ENCODE data around the gene OR1N1.
"Not testable (repeated sequence)": the region's sequence is repeated elsewhere in the genome, so short reads cannot be mapped to it uniquely, and the experiment has no call there.

Gene OR1N1

GRCh38 chr9:122527193-122527592, at the start of gene OR1N1:
Gene OR1N1, minus strand, starts transcription at chr9:122527293. Its CDS starts 0 bp downstream, at chr9:122527293.
- no peak for DNase-seq

- DNase-seq, result no peak
These were observed 45.4 kb upstream of the OR1N1 start for GRCh38 chr9:122572456-122572855.

GRCh38 chr9:122567901-122568300, 40.8 kb upstream of the OR1N1 start:
- no peak for DNase-seq

- no peak for DNase-seq
These were observed 35.2 kb upstream of the OR1N1 start for GRCh38 chr9:122562134-122562760.

- DNase-seq, result no peak
These were observed 34.4 kb upstream of the OR1N1 start for GRCh38 chr9:122561446-122561845.

GRCh38 chr9:122552812-122553211, 25.7 kb upstream of the OR1N1 start, which contains the start of gene OR1N2:
Gene OR1N2, plus strand, starts transcription at chr9:122553112. Its CDS starts 100 bp downstream, at chr9:122553212.
- DNase-seq, result no peak

GRCh38 chr9:122551371-122551770, 24.3 kb upstream of the OR1N1 start:
- DNase-seq, result no peak

- DNase-seq, result no peak
These were observed 19.1 kb upstream of the OR1N1 start for GRCh38 chr9:122546196-122546595.

GRCh38 chr9:122538757-122539156, 11.7 kb upstream of the OR1N1 start:
- DNase-seq, result no peak

GRCh38 chr9:122537066-122537465, 10.0 kb upstream of the OR1N1 start:
- not testable (repeated sequence) for DNase-seq

GRCh38 chr9:122536134-122536533, 9.0 kb upstream of the OR1N1 start:
- no peak for DNase-seq

- not testable (repeated sequence) for DNase-seq
These were observed 4.1 kb upstream of the OR1N1 start for GRCh38 chr9:122531157-122531556.

- no peak for DNase-seq
These were observed 491 bp downstream of the OR1N1 start for GRCh38 chr9:122526602-122527001.

GRCh38 chr9:122519376-122519775, 7.7 kb downstream of the OR1N1 start:
- DNase-seq, result no peak

GRCh38 chr9:122518841-122519240, 8.3 kb downstream of the OR1N1 start, which contains the start of gene OR1J4:
Gene OR1J4, plus strand, starts transcription at chr9:122519141. Its CDS starts 0 bp downstream, at chr9:122519141.
- no peak for DNase-seq

GRCh38 chr9:122518226-122518625, 8.9 kb downstream of the OR1N1 start:
- DNase-seq, result no peak

- DNase-seq, result no peak
These were observed 16.6 kb downstream of the OR1N1 start, which contains the start of gene OR1J2 for GRCh38 chr9:122510502-122510901. Gene OR1J2, plus strand, starts transcription at chr9:122510802. Its CDS starts 0 bp downstream, at chr9:122510802.

- no peak for DNase-seq
These were observed 20.1 kb downstream of the OR1N1 start for GRCh38 chr9:122506964-122507363.

- DNase-seq, result peak in 1 of 2 donors; percentile 6
These were observed 28.2 kb downstream of the OR1N1 start for GRCh38 chr9:122498883-122499288.

GRCh38 chr9:122479062-122479461, 48.0 kb downstream of the OR1N1 start:
- DNase-seq, result no peak

- no peak for DNase-seq
These were observed 49.3 kb downstream of the OR1N1 start, which contains the start of gene OR1J1 for GRCh38 chr9:122477826-122478225. Gene OR1J1, minus strand, starts transcription at chr9:122477926. Its CDS starts 0 bp downstream, at chr9:122477926.

- DNase-seq, result no peak
These were observed 49.7 kb downstream of the OR1N1 start for GRCh38 chr9:122477346-122477745.
